Neural crest cell (in vitro differentiated cells): ENCODE data around the gene GJA1. TPM values are rescaled to one million over a fixed set of nuclear protein-coding genes. Genes with fewer than 3 reads are reported as not detected.
A peak's percentile ranks its signal among the peaks of the same experiment; 100 is the strongest.
"Not testable (repeated sequence)": the region's sequence is repeated elsewhere in the genome, so short reads cannot be mapped to it uniquely, and the experiment has no call there.

Experiments used
- DNase-seq: peaks from one replicate; pipeline ENCODE4 v3.0.0; 2021; ENCODE audit warnings: low read depth, mixed read lengths, low spot score
- H3K27ac Mint-ChIP-seq: one replicate; pipeline ENCODE4 v1.8.0; 2021; ENCODE audit warnings: mild to moderate bottlenecking, mixed read lengths; ENCODE audit not compliant: unreplicated experiment
- H3K27me3 Mint-ChIP-seq: 2 replicates; pipeline ENCODE4 v1.8.0; 2021; ENCODE audit warnings: low read depth, mild to moderate bottlenecking, mixed read lengths
- H3K36me3 Mint-ChIP-seq: 2 replicates; pipeline ENCODE4 v1.8.0; 2021; ENCODE audit warnings: low read depth, mild to moderate bottlenecking, mixed read lengths
- H3K4me1 Mint-ChIP-seq: 2 replicates; pipeline ENCODE4 v1.8.0; 2021; ENCODE audit warnings: mixed read lengths
- H3K4me3 Mint-ChIP-seq: one replicate; pipeline ENCODE4 v1.8.0; 2021; ENCODE audit warnings: mild to moderate bottlenecking, mixed read lengths
- H3K9me3 Mint-ChIP-seq: 2 replicates; pipeline ENCODE4 v1.8.0; 2021; ENCODE audit warnings: mixed read lengths
- total RNA-seq: library from RNA; stranded (reverse); gene quantifications from 2 replicates; pipeline ENCODE4 v1.2.1, GENCODE V29; 2021
- TF ChIP-seq, protein P1 (sequence below): fragments of 200-600 bp; sonication (generic); conservative IDR thresholded peaks from 2 replicates; pipeline ENCODE4 v1.5.0; 2021; ENCODE audit warnings: antibody characterized with exemption, mild to moderate bottlenecking

GJA1 gene
- total RNA-seq, 1 donor from 2014 or later, result 91.2 TPM

DNA sequence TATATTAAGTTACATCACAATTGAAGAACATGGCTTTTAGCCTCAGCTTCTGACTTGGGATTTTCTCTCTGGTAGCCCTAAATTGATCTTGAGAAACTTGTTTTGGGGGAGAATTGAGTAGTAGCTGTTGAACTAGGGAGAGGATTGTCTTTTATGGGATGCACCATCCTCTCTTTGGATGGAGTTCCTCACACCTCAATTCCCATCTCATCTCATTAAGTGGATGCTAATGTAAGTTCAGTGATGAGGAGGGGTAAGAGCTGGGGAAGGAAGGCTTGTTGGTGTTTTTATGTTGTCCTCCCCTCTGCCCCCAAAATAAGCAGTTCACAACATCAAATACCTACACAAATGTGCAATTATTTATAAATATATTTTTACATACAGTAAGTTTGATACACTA is 4.0 kb downstream of the GJA1 start:
- DNase-seq, result no peak
- H3K27ac Mint-ChIP-seq, result peak overlapping the region; percentile 3

GRCh38 chr6:121439926-121440325 is 4.5 kb downstream of the GJA1 start:
- Mint-ChIP-seq H3K36me3 (no peaks in the 10 kb centered on the region), H3K27ac (no peak overlapping the region), H3K27me3 (no peaks in the 10 kb centered on the region), H3K4me1 (peaks cover 63% of the 10 kb centered on the region), H3K9me3 (no peaks in the 10 kb centered on the region), H3K4me3 (peak overlapping the region; percentile 35)
- no peak for DNase-seq
- TF ChIP-seq, protein P1, sequence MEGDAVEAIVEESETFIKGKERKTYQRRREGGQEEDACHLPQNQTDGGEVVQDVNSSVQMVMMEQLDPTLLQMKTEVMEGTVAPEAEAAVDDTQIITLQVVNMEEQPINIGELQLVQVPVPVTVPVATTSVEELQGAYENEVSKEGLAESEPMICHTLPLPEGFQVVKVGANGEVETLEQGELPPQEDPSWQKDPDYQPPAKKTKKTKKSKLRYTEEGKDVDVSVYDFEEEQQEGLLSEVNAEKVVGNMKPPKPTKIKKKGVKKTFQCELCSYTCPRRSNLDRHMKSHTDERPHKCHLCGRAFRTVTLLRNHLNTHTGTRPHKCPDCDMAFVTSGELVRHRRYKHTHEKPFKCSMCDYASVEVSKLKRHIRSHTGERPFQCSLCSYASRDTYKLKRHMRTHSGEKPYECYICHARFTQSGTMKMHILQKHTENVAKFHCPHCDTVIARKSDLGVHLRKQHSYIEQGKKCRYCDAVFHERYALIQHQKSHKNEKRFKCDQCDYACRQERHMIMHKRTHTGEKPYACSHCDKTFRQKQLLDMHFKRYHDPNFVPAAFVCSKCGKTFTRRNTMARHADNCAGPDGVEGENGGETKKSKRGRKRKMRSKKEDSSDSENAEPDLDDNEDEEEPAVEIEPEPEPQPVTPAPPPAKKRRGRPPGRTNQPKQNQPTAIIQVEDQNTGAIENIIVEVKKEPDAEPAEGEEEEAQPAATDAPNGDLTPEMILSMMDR, result no peak

More for the DNA sequence above, 4.0 kb downstream of the GJA1 start:
- TF ChIP-seq, protein P1, result no peak
- H3K27me3 Mint-ChIP-seq, result no peaks in the 10 kb centered on the region
- no peaks in the 10 kb centered on the region for H3K36me3 Mint-ChIP-seq
- peak overlapping the region; percentile 63 for H3K4me3 Mint-ChIP-seq
- H3K4me1 Mint-ChIP-seq, result peaks cover 65% of the 10 kb centered on the region
- H3K9me3 Mint-ChIP-seq, result no peaks in the 10 kb centered on the region

DNA sequence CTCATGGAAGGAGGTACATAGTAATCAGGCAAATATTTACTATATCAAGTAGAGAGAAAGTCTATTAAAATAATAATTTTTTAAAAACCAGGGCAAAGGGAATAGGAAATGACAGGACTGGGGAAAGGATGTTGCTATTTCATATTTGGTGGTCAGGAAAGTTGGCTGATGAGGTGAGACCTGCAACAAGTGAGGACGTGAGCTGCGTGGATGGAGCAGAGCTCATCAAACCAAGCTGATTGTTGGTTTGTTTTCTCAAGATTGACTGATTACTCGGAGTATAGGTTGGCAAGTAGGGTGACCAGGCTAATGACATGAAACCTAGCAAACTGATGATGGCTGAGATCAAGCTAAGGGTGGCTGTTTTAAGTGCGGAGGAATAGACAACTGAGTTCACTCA is 6.0 kb downstream of the GJA1 start:
- H3K4me3 Mint-ChIP-seq, result no peak overlapping the region
- H3K27me3 Mint-ChIP-seq, result no peaks in the 10 kb centered on the region
- H3K27ac Mint-ChIP-seq, result no peak overlapping the region
- H3K36me3 Mint-ChIP-seq, result peaks cover 2% of the 10 kb centered on the region
- no peak for DNase-seq
- TF ChIP-seq, protein P1, result no peak
- no peaks in the 10 kb centered on the region for H3K9me3 Mint-ChIP-seq
- peaks cover 57% of the 10 kb centered on the region for H3K4me1 Mint-ChIP-seq

DNA sequence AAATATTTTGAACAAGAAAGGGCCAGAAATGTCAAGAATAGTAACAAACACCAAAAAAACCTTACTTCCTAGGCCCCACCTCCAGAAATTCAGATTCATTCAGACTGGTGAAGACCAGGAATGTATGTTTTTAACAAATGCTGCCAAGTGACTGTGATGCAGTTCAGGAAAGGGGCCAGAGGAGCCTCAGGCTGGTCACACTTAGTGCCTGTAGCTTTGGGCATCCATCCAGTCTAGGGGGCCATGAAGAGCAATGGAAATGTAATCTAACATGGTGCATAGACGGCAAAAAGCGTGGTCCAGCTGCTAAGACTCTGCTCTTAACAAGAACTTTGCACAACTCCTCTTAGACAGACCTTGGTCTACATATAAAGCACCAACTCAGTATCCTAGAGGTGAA is 7.1 kb downstream of the GJA1 start:
- no peak for DNase-seq
- Mint-ChIP-seq H3K4me1 (peaks cover 54% of the 10 kb centered on the region), H3K27ac (no peak overlapping the region), H3K27me3 (no peaks in the 10 kb centered on the region), H3K4me3 (peak overlapping the region; percentile 29), H3K36me3 (peaks cover 12% of the 10 kb centered on the region), H3K9me3 (no peaks in the 10 kb centered on the region)
- TF ChIP-seq, protein P1, result no peak

GRCh38 chr6:121443971-121444541 is 8.6 kb downstream of the GJA1 start:
- H3K4me1 Mint-ChIP-seq, result peaks cover 44% of the 10 kb centered on the region
- no peak for DNase-seq
- peaks cover 24% of the 10 kb centered on the region for H3K36me3 Mint-ChIP-seq
- peak overlapping the region; percentile 11 for H3K4me3 Mint-ChIP-seq
- TF ChIP-seq, protein P1, result no peak
- H3K27ac Mint-ChIP-seq, result peak overlapping the region; percentile 1
- no peaks in the 10 kb centered on the region for H3K27me3 Mint-ChIP-seq
- no peaks in the 10 kb centered on the region for H3K9me3 Mint-ChIP-seq

DNA sequence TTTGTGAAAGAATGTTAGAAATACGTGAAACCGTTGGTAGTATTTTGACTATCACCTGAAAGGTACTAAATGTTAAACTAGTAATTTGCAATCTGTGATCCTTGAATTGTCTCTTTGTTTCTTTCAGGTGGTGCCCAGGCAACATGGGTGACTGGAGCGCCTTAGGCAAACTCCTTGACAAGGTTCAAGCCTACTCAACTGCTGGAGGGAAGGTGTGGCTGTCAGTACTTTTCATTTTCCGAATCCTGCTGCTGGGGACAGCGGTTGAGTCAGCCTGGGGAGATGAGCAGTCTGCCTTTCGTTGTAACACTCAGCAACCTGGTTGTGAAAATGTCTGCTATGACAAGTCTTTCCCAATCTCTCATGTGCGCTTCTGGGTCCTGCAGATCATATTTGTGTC is 11.3 kb downstream of the GJA1 start:
- Mint-ChIP-seq H3K36me3 (peaks cover 29% of the 10 kb centered on the region), H3K4me1 (peaks cover 24% of the 10 kb centered on the region)
- not testable (repeated sequence) for DNase-seq, H3K27me3 Mint-ChIP-seq, H3K9me3 Mint-ChIP-seq, H3K4me3 Mint-ChIP-seq, H3K27ac Mint-ChIP-seq

- peaks cover 29% of the 10 kb centered on the region for H3K36me3 Mint-ChIP-seq
- not testable (repeated sequence) for H3K27ac Mint-ChIP-seq, H3K4me3 Mint-ChIP-seq, H3K9me3 Mint-ChIP-seq, DNase-seq, H3K27me3 Mint-ChIP-seq
- H3K4me1 Mint-ChIP-seq, result peaks cover 17% of the 10 kb centered on the region
Measured at GRCh38 chr6:121447746-121448145, 12.3 kb downstream of the GJA1 start.

- H3K27ac Mint-ChIP-seq, H3K4me3 Mint-ChIP-seq, DNase-seq, H3K27me3 Mint-ChIP-seq, H3K9me3 Mint-ChIP-seq: not testable (repeated sequence)
- Mint-ChIP-seq H3K4me1 (peaks cover 10% of the 10 kb centered on the region), H3K36me3 (peaks cover 29% of the 10 kb centered on the region)
Measured at GRCh38 chr6:121448528-121448927, 13.1 kb downstream of the GJA1 start.
